H54 (cell line): ENCODE data around the gene LIN28A.
"Not testable (repeated sequence)": the region's sequence is repeated elsewhere in the genome, so short reads cannot be mapped to it uniquely, and the experiment has no call there.

ENCODE experiments used
- DNase-seq: peaks from one replicate; pipeline ENCODE4 v3.0.0; 2011; ENCODE audit warnings: low spot score, mixed read lengths; ENCODE audit not compliant: insufficient read length
- FAIRE-seq: peaks from 3 replicates; lab custom pipeline; 2011; peaks lifted over from hg19 to GRCh38; lab: Jason Lieb, UNC
- POLR2A ChIP-seq: IDR thresholded peaks from 2 replicates; pipeline ENCODE4 v1.6.1; 2011; ENCODE audit warnings: low read depth, mild to moderate bottlenecking, low read length

LIN28A gene, protein sequence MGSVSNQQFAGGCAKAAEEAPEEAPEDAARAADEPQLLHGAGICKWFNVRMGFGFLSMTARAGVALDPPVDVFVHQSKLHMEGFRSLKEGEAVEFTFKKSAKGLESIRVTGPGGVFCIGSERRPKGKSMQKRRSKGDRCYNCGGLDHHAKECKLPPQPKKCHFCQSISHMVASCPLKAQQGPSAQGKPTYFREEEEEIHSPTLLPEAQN

DNA sequence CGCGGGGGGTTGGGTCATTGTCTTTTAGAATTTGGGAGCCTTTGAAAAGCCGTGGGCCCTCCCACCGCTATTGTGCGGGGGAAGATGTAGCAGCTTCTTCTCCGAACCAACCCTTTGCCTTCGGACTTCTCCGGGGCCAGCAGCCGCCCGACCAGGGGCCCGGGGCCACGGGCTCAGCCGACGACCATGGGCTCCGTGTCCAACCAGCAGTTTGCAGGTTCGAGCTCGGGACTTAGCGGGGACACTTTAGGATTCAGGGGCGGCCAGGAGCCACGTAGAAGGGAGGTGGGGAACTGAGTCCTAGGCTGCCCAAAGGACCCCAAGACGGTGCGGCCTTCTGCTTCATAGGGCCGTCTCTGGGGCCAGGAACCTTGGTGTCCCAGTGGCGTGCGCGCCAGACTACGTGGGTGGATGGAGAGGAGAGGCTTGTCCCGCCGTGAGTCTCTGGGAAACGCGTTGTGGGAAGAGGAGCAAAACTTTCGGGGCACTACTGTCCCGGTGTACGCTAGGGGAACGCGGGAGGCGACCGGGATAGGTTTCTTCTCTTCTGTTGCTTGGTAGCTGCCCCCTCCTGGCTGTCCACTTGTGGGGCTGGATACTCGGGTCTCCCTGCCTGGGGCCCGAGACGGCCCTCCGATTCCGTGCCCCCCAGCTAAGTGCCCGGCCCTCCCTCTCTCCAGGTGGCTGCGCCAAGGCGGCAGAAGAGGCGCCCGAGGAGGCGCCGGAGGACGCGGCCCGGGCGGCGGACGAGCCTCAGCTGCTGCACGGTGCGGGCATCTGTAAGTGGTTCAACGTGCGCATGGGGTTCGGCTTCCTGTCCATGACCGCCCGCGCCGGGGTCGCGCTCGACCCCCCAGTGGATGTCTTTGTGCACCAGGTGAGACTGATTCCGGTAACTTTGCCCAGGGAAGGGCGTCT lies at the start of gene LIN28A:
TSS of gene LIN28A (plus strand) at position 112 of the 918 bp plus-strand sequence. CDS start at position 187, 75 bp downstream.
- no peak for TF ChIP-seq POLR2A
- DNase-seq (no peak), FAIRE-seq (no peak)

DNA sequence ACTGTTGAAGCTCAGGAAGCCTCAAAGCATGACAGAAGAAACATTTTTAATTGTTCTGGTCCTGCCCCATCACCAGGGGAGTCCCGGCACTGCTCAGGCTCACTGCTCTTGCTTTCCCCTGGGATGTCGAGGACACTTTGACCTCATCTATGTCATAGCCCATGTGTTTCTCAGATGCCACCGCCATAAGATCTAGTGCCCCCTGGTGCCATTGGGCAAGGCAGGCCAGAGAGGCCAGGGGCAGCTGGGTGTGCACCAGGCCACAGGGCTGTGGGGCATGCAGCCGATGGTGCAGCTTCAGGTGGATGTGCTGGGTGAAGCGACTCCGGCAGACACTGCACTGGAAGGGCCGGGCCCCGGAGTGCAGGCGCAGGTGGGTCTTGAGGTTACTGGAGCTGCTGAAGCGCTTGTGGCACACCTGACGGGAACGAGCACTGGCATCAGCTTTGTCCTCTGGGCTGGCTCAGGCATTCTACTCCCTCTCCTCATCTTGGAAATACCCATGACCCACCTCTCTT lies 49.0 kb upstream of the LIN28A start:
- TF ChIP-seq POLR2A = no peak
- DNase-seq = no peak
- FAIRE-seq = no peak

DNA sequence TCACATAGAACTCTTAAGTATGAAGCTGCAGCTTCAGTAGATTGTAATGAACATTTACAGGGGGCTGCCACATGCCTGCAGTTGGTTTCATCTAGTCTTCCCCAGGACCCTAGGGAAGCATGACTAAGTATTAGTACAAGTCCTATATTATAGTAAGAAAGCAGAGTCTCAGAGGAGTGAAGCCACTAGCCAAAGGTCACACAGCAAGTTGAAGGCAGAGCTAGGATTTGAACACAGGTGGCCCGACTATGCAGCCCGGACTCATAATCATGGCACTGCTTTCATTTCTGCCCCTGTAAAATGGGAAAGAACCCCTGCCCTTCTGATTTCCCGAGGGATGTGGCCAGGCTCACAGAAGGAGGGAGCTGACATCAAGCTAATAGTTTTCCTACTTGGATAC lies 48.3 kb upstream of the LIN28A start:
- FAIRE-seq = no peak
- DNase-seq = no peak
- no peak for TF ChIP-seq POLR2A

DNA sequence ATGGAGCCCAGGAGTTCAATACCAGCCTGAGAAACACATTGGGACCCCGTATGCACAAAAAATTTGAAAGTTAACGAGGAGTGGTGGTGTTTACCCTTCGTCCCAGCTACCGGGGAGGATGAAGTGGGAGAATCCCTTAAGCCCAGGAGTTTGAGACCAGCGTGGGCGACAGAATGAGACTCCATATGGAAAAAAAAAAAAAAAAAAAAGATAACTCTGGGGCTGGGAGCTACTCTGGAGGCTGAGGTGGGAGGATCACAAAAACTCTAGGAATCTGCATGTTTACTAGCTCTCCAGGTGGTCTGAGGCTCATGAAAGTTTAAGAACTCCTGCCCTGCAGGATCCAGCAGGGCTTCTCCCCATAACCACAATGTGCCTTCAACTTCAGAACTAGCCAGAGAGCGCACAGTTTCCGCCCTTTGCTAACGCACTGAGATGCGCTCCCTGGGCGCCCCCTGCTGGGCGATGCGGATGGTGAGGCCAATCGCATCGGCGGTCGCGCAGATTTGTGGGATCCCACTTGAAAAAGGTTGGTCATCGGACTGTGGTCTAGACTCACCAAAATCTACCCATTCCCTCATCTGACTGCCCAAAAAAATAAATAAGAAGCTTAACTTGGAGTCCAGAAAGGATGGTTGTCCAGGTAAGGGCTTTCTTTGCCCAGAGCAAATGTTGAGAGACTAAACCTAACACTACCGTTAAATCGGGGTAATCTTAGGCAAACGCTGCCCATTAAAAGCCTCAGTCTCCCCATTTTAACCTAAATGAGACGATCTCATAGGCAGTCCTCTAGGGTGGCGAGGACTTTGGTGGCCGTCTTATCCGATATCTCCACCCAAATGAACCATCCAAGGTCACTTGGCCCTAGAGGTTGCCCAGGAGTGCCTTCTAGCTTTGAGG lies 46.8 kb upstream of the LIN28A start:
- no peak for TF ChIP-seq POLR2A
- FAIRE-seq (no peak), DNase-seq (peak; percentile 40)

DNA sequence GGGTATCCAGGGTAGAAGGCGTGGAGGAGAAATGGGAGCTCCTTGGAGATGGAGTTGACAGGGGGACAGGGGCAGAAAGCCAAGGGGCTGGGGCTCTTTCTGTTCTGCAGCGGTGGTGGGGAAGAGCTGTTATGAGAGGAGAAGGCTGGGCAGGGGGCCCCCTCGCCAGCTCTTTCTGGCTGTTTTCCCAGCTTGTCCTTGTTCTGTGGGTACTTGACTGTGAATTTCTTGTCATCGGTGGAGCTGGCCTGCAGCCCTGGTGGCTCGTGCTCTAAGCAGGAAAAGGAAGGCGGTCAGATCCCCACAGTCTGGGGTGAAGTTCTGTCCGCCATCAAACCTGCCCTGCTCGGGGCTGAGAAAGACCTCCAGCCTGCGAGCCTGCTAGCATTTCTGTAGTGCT lies 45.7 kb upstream of the LIN28A start:
- FAIRE-seq (no peak), DNase-seq (no peak)
- TF ChIP-seq POLR2A = no peak

DNA sequence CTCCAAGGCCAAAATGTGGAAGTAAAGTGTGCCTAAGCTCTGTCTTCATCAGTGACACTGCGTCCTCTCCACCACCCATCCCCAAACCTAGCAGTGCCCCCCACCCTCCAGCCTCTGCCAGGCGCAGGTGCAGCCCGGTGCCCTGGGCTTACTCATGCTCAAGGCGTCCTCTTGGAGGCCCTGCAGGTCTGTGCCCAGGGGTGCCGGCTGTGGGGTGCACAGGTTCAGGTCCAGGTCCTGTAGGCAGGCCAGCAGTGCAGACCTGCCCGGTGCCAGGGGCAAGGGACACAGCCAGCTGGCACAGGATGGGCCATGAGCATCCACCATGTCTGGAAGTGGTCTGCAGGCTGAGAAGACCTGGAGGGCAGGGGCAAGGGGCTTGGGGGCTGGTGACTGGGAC lies 43.2 kb upstream of the LIN28A start:
- FAIRE-seq (no peak), DNase-seq (no peak)
- TF ChIP-seq POLR2A = no peak

DNA sequence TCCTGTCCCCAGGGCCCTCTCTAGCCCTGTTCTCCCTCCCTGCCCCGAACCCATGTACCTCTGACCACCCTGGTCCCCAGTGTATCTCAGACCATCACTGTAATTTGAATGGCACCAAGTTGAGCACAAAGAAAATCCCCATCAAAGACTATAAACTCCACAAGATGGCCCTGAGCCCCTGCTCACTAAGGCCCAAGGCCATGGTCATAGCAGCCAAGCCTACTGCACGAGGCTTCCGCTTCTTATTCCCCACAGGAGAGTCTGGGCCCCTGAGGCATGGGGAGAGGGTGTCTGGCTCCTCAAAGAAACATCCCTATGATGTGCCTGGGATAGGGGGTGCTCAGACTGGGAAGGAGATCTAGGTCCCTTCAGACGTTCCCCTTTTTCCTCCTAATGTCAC lies 42.6 kb upstream of the LIN28A start:
- DNase-seq (no peak), FAIRE-seq (no peak)
- no peak for TF ChIP-seq POLR2A

DNA sequence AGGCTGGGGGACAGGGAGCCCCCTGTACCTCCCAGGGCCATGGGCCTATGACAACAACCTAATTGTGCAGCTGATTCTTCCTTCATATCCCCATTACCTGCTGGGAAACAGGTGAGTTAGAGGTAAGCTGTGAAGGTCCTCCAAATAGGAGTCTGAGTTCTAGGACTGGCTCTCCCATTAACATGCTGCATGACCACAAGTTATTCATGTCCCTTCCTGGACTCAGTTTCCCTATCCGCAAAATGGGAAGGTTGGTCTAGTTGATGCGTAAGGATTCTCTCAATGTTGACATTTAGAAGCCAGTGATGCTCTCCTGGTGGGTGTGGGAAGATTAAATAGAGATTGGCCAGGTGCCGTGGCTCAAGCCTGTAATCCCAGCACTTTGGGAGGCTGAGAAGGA lies 42.1 kb upstream of the LIN28A start:
- no peak for TF ChIP-seq POLR2A
- no peak for FAIRE-seq
- DNase-seq = no peak

DNA sequence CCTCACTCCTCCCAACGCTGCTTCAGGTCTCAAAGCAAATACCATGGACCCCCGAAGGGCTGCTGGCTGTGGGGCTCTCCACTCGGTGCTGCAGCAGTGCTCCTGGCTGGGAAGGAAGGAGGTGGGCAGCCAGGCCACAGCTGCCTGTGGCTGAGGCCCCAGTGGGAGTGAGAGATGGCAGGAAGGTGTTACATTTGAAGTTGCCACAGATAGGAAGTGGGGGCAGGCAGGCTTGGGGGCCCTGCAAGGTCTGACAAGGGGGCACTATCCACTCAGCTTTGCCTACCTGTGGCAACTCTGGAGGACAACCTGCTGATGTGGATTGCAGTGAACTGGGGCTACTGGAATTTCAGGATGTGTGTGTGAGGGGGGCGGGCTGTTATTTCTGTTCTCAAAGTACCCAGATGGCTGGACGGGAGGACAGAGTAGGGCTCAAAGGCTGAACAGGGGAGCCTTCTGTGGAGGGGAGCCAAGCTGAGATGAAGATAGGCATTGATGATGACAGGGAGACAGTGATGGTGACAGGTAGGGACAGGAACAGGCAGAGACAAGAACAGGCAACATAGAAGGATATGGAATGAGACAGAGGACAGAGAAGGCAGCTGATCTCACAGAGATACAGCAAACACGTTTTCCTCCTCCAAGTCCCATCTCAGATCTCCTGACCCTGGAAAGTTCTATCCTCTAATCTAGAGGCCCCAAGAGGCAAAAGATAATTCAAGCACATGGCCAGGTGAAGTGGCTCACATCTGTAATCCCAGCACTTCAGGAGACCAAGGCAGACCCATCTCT lies 39.8 kb upstream of the LIN28A start:
- FAIRE-seq = no peak
- DNase-seq = no peak
- no peak for TF ChIP-seq POLR2A

DNA sequence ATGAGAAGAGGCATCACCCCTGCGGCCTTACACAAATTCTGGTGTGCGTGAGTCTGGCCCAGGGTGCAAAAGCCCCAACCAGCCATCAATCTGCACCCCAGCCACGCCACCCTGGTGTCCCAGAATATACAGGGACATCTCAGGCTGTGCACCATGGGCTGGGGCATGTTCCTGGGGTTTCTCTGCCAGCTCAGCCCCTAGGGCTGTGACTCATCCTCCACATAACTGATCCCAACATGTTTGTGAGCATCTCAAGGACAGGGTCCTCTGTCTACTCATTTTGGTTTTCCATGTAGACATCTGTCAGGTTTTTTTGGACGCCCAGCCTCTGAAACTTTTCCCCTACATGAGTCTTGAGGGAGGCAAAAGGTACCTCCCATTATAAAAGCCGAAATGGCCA lies 38.6 kb upstream of the LIN28A start:
- FAIRE-seq (no peak), DNase-seq (no peak)
- no peak for TF ChIP-seq POLR2A

DNA sequence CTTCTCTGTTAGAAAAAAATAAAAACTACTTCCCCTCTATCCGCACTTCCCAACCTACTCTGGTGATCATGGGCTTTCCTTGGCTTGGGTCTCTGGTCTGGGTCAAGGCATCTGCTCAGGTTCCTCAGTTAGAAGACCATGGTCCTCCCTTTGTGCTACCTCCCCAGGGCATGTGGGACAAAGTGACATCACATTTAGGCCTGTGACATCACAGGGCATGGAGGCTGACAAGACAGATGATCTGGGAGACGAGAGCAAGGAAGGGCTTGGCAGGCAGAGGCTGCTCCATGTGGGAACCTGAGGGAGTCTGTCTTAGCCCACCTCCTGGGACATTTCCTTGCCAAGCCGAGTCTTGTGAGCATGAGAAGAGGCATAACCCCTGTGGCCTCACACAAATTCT lies 38.0 kb upstream of the LIN28A start, which contains the start of gene ZNF683:
TSS of gene ZNF683 (minus strand) at position 140 of the 400 bp plus-strand sequence. CDS start 4,179 bp downstream, outside the sequence.
- not testable (repeated sequence) for FAIRE-seq, DNase-seq

DNA sequence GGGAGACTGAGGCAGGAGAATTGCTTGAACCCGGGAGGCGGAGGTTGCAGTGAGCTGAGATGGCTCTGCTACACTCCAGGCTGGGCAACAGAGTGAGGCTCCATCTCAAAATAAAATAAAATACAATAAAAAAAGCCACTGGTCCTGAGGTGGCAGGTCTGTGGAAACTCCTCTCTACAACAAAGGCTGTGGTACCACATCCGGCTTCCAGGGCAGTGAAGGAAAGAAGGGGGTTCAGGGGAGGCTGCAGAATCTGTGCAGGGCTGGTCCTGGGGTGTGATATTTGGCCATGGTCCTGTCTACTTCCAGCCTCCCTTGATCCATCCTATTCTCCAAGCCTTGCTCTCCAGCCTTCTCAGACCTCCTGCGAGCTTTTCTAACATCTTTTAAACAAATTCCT lies 37.3 kb upstream of the LIN28A start:
- FAIRE-seq = no peak
- DNase-seq = no peak
- no peak for TF ChIP-seq POLR2A

DNA sequence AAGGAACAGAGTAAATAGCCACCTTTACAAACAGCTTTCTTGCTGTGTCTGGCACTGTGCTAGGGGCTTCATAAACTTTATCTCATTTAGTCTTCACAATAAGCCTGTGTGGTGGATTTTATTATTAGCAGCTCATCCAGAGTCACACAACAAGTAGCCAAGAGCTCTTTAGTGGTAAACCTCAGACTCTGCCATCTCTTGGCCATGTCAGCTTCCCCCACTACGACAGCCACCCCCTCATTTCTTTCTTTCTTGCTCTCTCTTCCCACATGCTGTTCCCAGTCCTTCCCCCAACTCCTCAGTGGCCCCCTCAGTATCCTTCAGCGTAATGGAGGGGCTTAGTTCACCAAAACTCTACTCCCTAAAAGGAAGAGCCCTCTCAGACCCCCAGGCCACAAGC lies 36.8 kb upstream of the LIN28A start:
- no peak for DNase-seq
- FAIRE-seq = no peak

DNA sequence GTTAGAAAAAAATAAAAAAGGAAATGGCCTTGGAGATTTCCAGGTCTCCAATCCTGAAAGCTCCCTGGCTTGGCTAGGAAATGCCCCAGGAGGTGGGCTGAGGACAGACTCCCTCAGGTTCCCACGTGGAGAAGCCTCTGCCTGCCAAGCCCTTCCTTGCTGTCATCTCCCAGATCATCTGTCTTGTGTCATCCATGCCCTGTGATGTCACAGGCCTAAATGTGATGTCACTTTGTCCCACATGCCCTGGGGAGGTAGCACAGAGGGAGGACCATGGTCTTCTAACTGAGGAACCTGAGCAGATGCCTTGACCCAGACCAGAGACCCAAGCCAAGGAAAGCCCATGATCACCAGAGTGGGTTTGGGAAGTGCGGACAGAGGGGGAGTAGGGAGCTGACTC lies 36.3 kb upstream of the LIN28A start:
- DNase-seq, FAIRE-seq: not testable (repeated sequence)

More for the DNA sequence above, 36.8 kb upstream of the LIN28A start:
- no peak for TF ChIP-seq POLR2A
